Skeletal muscle tissue (tissue), 4 donors: ENCODE data around the gene ABHD17A. TPM values are rescaled to one million over a fixed set of nuclear protein-coding genes. Genes with fewer than 3 reads are reported as not detected.

Experiments
- H3K27ac ChIP-seq: one replicate; pipeline ENCODE4 v1.7.0; 2013; ENCODE audit warnings: mild to moderate bottlenecking, low read depth, low read length, inconsistent platforms
- H3K27me3 ChIP-seq, 3 donors: one replicate each; pipeline ENCODE4 v1.7.0; 2013; ENCODE audit warnings: low read length in 3 of 3; ENCODE audit not compliant: control insufficient read depth in 3 of 3, insufficient read depth in 3 of 3
- H3K36me3 ChIP-seq, 3 donors: one replicate each; pipeline ENCODE4 v1.7.0; 2013; ENCODE audit warnings: low read length in 3 of 3; ENCODE audit not compliant: control insufficient read depth in 3 of 3, insufficient read depth in 3 of 3
- H3K4me1 ChIP-seq, 3 donors: one replicate each; pipeline ENCODE4 v1.7.0; 2013; ENCODE audit warnings: low read length in 3 of 3, mild to moderate bottlenecking in 3 of 3; ENCODE audit not compliant: control insufficient read depth in 3 of 3, insufficient read depth in 3 of 3
- H3K4me3 ChIP-seq, 3 donors: one replicate each; pipeline ENCODE4 v1.7.0; 2013; ENCODE audit warnings: low read length in 3 of 3
- H3K9ac ChIP-seq, 3 donors: one replicate each; pipeline ENCODE4 v1.7.0; 2013; ENCODE audit warnings: low read length in 3 of 3, mild to moderate bottlenecking in 3 of 3, moderate library complexity in 2 of 3, low read depth in 1 of 3
- H3K9me3 ChIP-seq, 3 donors: one replicate each; pipeline ENCODE4 v1.7.0; 2013; ENCODE audit warnings: low read length in 3 of 3; ENCODE audit not compliant: control insufficient read depth in 3 of 3
- total RNA-seq: library from RNA; depleted of rRNA; stranded (reverse); fragments of >200 nt; gene quantifications from one replicate; pipeline ENCODE4 v1.2.3, GENCODE V29; 2014
- donor health status: Osteomylitis.

Gene ABHD17A
- total RNA-seq, 1 donor from 2014 or later: 52.7 TPM

DNA sequence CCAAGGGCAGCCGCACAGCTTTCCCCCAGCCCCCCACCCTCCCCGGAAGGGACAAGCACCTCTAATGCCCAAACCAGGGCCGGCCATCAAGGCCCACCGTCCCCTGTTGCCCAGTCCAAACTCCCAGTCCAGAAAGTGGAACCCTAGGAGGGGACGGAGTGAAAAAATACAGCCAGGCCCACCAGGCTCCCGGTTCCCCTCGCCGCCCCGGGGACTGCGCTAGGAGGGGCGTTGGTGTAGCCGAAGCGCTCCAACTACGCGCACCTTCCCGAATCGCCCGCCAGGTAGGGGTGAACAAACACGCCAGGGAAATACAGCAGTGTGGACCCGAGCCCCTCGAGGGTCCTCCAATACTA lies 23.2 kb downstream of the ABHD17A start:
- no peaks in the 10 kb centered on the region for H3K36me3 ChIP-seq
- H3K4me3 ChIP-seq: peak overlapping the region; percentile 38 to 57 (median 54)
- H3K9me3 ChIP-seq: no peaks in the 10 kb centered on the region
- peaks cover 12 to 45% (median 33%) of the 10 kb centered on the region in 3 donors for H3K4me1 ChIP-seq
- peaks cover 0 to 13% (median 4%) of the 10 kb centered on the region in 3 donors for H3K27me3 ChIP-seq
- peak overlapping the region; percentile 30 for H3K27ac ChIP-seq
- peak overlapping the region in 2 of 3 donors; percentile 38 to 54 for H3K9ac ChIP-seq

DNA sequence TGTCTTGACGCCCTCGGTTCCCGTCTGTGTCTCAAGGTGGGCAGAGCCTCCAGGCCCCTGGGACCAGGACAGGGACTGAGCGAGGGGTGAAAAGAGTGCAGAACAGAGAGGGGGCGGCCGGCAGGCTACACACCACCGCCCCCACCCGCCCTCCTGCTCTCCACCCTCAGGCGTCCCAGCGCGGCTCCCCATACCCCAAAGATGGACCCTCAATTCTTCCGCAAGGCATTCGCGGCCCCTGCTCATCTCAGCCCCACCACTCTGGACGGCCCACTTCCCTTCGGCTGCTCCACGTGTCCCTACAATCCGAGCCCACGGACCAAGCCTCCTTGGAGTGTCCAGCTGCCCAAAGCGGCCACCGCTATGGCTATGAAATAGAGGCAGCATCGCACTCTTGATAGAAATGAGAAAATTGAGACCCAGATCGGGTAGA lies 23.7 kb downstream of the ABHD17A start:
- Histone ChIP-seq H3K9me3 (no peaks in the 10 kb centered on the region), H3K9ac (peak overlapping the region in 2 of 3 donors; percentile 23 to 40), H3K27ac (peak overlapping the region; percentile 30), H3K4me1 (peaks cover 12 to 47% (median 35%) of the 10 kb centered on the region in 3 donors), H3K36me3 (no peaks in the 10 kb centered on the region), H3K4me3 (peak overlapping the region in 1 of 3 donors; percentile 38), H3K27me3 (peaks cover 0 to 13% (median 4%) of the 10 kb centered on the region in 3 donors)

DNA sequence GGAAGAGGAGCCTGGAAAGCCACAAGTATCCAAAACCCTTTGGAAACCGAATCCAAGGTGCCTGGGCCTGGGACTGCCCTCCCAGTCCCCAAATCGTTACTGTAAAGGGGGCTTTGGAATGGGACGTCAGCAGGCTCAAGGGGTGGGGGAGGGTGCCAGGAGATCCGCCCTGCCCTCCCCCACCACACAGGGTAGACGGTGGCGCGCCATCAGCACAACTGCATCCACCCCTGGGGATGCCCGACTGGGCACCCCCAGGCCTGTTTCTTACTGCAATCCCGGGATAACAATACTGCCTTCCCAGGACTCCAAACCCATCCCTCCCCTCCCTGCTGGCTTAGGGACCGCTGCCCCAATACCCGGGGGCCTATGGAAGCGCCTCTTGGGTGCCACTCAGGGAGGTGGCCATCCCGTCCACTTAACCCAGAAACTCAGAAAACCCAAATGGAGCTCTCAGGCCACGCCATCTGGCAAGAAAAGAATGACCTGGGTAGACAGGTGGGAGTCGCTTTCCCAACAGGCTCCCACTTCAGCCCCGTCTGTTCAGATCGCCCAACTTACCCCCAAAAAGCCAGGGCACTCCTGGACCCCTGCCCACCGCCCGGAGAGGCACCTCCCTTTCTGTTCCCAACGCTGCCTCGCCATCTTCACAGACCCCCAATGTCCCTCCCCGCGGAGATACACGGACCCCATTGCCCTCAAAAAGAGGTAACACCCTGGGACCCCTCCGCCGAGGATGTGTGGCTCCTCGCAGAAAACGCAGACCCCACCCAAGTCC lies 24.3 kb downstream of the ABHD17A start:
- no peak overlapping the region for H3K4me3 ChIP-seq
- peaks cover 0 to 13% (median 10%) of the 10 kb centered on the region in 3 donors for H3K27me3 ChIP-seq
- peak overlapping the region in 1 of 3 donors; percentile 23 for H3K9ac ChIP-seq
- no peak overlapping the region for H3K27ac ChIP-seq
- H3K4me1 ChIP-seq: peaks cover 18 to 53% (median 41%) of the 10 kb centered on the region in 3 donors
- H3K9me3 ChIP-seq: no peaks in the 10 kb centered on the region
- no peaks in the 10 kb centered on the region for H3K36me3 ChIP-seq

DNA sequence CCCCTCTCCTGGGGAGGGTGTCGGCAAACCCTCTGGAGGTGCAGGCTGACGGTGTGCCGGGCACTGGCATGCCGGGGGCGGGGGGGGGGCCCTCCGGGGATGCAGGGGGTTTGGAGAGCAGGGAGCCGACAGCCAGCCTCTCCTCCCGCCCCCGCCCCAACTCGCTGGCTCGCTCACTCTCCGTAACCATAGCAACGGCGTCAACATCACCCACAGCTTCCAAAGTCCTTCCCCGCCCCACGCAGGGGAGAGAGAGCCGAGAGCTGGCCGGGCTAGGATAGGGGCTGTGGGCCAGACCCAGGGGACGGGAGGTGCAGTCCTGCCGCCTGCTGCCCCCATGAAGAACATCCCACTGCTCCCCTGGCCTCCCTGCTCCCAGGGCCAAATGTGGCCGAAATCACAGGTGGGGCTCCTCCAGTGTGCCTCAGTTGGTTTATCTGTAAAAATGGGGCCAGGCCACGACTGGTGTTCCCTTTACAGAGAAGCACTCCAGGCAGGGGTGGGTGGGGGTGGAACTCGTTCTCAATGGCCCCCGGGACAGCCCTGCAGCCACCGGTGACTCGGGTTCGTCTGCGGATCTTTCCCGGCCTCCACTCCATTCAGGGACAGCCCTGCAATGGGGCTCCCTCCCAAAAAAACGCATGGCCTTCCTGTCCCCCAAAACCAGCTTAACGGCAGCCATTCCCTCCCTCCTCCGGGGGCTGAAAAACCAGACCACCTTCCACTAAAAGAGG lies 25.1 kb downstream of the ABHD17A start:
- Histone ChIP-seq H3K36me3 (no peaks in the 10 kb centered on the region), H3K4me1 (peaks cover 23 to 60% (median 48%) of the 10 kb centered on the region in 3 donors), H3K4me3 (no peak overlapping the region), H3K27ac (no peak overlapping the region), H3K9me3 (no peaks in the 10 kb centered on the region), H3K9ac (no peak overlapping the region), H3K27me3 (peaks cover 0 to 19% (median 16%) of the 10 kb centered on the region in 3 donors)

DNA sequence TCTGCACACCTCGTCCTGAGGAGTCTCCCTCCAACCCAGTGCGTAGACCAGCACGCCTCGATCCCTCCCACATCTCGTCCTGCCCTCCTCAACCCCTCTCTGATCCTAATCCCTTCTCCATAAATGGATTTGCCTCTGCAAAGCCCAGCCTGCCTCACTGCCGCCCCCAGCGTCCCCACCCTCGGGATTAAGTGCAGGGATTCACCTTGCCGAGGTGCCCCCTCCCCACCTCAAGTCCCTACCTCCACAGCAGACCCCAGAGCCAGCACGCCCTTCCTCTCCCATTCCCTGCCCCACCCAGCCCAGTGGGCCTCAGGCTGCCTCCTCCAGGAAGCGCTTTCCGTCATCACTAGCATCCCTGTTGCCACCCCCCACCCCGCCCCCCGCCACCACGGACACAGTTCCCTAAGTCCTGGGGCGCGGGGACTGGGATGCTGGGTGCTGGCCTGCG lies 25.9 kb downstream of the ABHD17A start:
- Histone ChIP-seq H3K27me3 (peaks cover 0 to 19% (median 16%) of the 10 kb centered on the region in 3 donors), H3K4me1 (peaks cover 24 to 59% (median 49%) of the 10 kb centered on the region in 3 donors), H3K36me3 (no peaks in the 10 kb centered on the region), H3K9me3 (no peaks in the 10 kb centered on the region), H3K9ac (no peak overlapping the region), H3K27ac (no peak overlapping the region), H3K4me3 (no peak overlapping the region)

DNA sequence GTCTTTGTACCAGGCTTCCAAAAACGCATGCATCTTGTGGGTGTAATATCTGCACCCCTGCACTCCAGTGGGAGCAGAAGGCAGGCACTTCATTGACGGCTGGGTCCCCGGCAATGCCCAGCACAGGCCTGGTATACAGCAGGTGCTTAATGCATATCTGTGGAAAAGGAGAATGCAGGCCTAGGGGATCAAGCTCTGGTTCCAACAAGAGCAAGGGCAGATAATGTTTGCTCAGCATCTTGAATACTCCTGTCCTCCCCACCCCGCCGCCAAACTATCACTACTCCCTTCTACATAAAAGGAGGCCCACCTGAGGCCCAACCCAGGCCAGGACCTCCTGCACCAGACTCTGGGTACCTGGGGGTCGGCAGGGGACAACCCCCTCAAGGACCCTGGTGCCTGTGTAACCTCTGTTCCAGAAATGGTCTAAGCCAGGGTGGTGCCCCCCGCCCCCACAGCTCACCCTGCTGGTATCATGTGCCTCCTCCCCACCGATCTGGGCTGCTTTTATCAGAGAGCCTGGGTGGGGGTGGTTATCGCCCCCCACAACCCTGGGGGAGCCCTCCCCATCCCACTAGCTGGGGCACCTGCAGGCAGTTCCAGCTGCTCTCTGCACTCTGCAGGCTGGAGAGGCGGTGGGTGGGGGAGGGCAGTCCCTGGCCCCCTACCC lies 26.7 kb downstream of the ABHD17A start:
- peaks cover 24 to 60% (median 50%) of the 10 kb centered on the region in 3 donors for H3K4me1 ChIP-seq
- H3K9me3 ChIP-seq: no peaks in the 10 kb centered on the region
- H3K27ac ChIP-seq: peak overlapping the region; percentile 76
- no peak overlapping the region for H3K4me3 ChIP-seq
- H3K27me3 ChIP-seq: peaks cover 0 to 19% (median 16%) of the 10 kb centered on the region in 3 donors
- H3K9ac ChIP-seq: no peak overlapping the region
- no peaks in the 10 kb centered on the region for H3K36me3 ChIP-seq

DNA sequence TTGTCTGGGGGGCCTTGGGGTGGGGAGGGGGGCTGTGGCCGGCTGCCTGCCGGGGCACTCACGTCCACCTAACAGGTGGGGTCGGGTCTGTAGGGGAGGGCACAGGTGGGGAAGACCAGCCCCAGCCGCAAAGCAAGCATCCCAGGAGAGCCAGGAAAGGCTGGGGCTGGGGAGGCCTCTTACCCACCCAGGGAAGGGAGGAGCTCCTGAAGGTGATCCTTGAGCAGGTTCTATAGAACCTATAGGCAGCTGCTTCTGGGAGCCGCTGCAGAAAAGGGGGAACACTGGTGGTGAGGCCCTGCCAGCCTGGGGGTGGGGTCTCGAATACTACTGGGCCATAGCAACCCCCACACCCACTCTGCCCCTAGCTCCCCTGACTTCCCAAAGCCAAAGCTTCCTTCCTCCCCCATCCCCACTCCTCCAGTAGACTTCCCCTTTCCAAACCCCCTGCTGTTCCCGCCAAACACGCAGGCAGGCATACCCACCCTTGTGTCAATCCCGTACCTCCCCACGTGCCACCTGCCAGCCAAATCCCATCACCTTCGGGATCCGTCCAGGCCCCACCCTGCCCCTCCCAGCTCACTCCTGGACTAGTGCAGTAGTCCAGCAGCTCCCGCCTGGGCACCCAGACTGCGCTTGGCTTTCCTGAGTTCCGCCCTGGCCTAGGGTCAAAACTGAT lies 27.5 kb downstream of the ABHD17A start:
- H3K9me3 ChIP-seq: no peaks in the 10 kb centered on the region
- peak overlapping the region in 1 of 3 donors; percentile 6 for H3K4me3 ChIP-seq
- H3K4me1 ChIP-seq: peaks cover 26 to 66% (median 51%) of the 10 kb centered on the region in 3 donors
- peak overlapping the region; percentile 76 for H3K27ac ChIP-seq
- H3K36me3 ChIP-seq: no peaks in the 10 kb centered on the region
- H3K27me3 ChIP-seq: peaks cover 0 to 19% (median 16%) of the 10 kb centered on the region in 3 donors
- H3K9ac ChIP-seq: peak overlapping the region in 1 of 3 donors; percentile 23

DNA sequence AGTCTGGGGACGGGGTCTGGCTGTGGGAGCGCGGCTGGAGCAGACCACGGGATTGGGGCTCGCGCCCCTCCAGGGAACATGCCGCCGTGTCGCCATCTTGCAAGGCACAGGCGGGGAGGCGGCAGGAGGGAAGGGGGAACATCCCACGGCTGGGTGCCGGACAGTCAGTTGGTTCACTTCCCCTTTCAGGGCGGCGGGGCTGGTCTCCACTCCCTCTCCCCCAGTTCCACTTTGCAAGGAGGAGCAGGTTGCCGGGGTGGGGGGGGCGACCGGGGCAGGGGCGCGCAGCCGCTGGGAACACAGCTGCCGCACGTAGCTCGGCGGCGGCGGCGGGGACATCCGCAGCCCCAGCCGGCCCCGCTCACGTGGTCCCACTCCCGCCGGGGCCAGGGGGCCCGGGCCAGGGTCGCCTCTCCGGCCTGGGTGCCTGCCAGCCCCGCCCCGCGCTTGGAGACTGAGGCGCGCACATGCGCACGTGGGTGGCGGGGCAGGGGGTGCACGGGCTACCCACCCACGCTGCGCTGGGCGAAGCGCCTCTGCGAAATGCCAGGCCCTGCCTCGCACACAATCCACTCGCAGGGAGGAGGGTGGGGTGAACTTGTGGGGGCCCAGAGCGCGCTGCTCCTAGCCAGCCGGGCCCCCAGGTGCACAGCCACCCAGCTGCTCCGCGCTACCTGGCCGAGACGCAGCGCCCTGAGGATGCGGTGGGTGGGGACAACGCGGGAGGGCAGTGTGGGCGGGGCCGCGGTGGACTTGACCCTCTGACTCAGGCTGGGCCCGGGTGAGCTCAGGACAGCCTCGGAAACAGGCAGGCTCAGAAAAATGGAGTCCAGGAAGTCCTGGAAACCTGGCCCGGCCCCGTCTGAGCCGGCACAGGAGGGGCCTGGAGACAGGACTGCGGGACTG lies 28.3 kb downstream of the ABHD17A start:
- no peaks in the 10 kb centered on the region for H3K9me3 ChIP-seq
- H3K27me3 ChIP-seq: peaks cover 0 to 19% (median 16%) of the 10 kb centered on the region in 3 donors
- no peaks in the 10 kb centered on the region for H3K36me3 ChIP-seq
- H3K4me3 ChIP-seq: peak overlapping the region; percentile 52 to 67 (median 60)
- peaks cover 26 to 62% (median 49%) of the 10 kb centered on the region in 3 donors for H3K4me1 ChIP-seq
- peak overlapping the region; percentile 32 to 74 (median 72) for H3K9ac ChIP-seq
- H3K27ac ChIP-seq: peak overlapping the region; percentile 76
